Stimulated activated CD8-positive, alpha-beta memory T cell treated with anti-CD3 and anti-CD28 coated beads, Interleukin-4, amount 100 ng/mL, for 1 hour (primary cell): ENCODE data around the gene ITPRID1.
"Not testable (repeated sequence)": the region's sequence is repeated elsewhere in the genome, so short reads cannot be mapped to it uniquely, and the experiment has no call there.

Source experiments
- DNase-seq, 2 donors: peaks; one replicate each; pipeline ENCODE4 v3.0.0-alpha.2; 2020; ENCODE audit warnings: low read depth in 2 of 2, low spot score in 1 of 2

Gene ITPRID1

DNA sequence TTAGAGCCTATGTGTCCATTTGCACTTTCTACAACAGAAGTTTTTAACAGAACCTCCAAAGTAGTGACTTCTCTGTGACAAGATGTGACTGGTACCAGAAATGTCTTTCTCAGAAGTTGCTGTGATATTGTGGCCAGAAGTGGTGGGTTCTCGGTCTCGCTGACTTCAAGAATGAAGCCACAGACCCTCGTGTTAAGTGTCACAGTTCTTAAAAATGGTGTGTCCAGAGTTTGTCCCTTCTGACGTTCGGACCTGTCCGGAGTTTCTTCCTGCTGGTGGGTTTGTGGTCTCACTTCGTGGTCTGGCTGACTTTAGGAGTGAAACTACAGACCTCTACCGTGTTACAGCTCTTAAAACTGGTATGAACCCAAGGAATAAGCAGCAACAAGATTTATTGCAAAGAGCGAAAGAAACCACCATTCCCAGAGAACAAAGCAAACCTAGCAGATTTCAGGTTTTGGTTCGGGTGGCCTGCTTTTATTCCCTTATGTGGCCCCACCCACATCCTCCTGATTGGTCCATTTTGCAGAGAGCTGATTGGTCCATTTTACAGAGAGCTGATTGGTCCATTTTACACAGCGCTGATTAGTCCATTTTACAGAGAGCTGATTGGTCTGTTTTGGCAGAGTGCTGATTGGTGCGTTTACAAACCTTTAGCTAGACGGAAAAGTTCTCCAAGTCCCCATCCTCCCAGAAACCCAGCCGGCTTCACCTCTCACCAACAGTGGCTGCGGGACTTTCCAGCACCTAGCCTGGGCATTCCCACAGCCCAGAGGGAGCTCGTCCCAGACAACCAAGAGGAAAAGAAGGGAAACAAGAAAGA, 3.0 kb downstream of the ITPRID1 start:
- DNase-seq: no peak

- no peak for DNase-seq
These were observed 3.6 kb downstream of the ITPRID1 start for GRCh38 chr7:31517513-31517912.

- DNase-seq: no peak
These were observed 4.9 kb downstream of the ITPRID1 start for GRCh38 chr7:31518766-31519165.

- no peak for DNase-seq
These were observed 7.6 kb downstream of the ITPRID1 start for GRCh38 chr7:31521336-31522010.

- no peak for DNase-seq
These were observed 13.0 kb downstream of the ITPRID1 start for GRCh38 chr7:31526864-31527263.

- DNase-seq: no peak
These were observed 15.2 kb downstream of the ITPRID1 start for GRCh38 chr7:31529103-31529502.

DNA sequence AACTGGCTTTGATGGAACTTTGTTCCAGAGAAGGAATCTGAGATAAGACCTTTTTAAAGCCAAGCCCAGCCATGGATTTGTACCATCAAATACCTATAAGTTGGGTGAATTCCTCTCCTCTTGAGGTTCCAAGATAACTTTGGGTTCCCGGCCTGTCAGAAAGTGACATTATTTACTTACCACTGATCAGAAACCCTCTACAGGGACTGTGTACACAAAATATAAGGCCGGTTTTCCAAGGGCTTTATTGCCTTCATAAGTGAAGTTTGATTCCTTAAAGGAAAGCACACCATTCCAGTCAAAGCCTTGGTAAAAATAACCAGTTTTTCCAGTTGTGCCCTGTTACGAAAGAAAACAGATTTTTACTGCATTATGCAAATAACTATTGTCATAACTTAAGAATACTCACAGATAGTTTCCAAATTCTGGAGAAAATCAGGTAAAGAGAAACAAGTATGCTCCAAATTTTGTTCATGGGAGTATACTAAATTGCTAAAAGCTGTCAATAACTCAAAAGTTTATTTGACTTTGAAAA, 26.8 kb downstream of the ITPRID1 start:
- not testable (repeated sequence) for DNase-seq

DNA sequence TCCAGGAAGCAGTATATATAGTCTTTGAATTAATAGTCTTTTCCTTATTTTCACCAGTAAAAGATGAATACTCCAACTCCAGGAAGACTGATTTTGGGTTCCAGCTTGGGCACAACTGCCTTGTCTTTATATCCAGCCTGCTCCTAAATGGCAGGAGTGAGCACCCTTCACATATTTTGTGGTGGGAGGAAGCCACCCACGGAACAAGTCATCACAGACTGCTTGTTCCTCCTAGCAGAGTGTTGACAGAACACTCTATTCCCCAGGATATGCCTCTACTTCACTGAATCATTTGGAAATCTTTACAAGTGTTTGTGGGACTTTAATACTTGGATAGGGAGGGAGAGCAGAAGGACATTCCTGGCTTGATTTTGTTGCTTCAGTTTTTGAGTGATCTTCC, 31.7 kb downstream of the ITPRID1 start:
- DNase-seq: no peak

DNA sequence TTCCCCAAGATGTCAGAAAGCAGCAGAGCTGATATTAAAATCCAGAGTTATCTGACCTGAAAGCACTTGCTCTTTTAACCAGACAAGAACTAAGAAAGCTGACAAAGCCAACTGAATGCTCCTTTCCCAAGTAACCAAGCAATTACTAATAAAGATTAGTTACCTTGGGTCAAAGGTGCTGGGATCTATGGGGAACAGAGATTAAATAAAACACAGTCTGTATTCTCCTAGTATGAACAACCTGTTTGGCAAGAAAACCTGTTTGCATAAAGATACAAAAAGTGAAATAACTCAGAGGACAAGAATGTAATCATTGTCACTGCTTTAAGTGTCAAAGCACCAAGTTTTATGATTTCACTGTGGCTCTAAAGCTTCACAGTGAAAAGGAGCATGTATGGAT, 35.7 kb downstream of the ITPRID1 start:
- DNase-seq: no peak

DNA sequence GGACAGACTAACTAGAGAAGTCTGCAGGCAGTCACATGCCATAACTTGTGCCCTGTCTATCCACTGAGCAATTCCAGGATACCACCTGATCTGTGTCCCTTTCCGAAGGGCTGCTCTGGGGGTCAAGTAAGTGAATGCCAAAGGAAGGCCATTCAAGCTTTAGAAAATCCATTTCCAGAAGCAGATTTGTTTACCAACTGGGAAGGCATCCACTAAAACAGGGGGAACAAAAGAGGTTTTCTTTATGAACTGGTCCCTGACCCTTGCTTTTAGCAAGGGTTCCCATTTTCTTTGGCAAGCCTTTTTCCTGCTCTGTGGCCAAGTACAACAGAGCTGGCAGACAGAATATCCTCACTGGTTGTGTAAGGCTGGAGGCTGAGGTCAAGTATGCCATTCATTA, 36.5 kb downstream of the ITPRID1 start:
- no peak for DNase-seq

DNA sequence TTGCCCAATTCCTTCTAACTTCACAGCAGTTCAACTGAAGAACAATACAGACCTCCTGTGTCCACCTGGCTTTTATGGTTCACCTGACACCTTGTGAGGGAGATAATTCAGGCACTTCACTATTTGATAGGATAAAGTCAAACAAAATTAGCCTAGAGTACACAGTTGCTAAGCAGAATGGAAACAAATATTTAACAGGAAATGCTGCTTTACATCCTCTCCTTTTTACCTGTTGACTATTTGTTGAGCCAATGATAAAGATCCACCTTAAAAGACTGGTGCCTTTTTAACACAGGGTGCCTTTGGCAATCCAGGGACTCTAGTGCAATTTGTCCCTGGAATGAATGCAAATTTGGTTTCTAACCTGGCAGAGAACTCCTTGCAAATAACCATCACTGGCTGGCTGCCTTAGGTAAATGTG, 39.8 kb downstream of the ITPRID1 start:
- no peak for DNase-seq

GRCh38 chr7:31562002-31562401, 48.1 kb downstream of the ITPRID1 start:
- DNase-seq: no peak

DNA sequence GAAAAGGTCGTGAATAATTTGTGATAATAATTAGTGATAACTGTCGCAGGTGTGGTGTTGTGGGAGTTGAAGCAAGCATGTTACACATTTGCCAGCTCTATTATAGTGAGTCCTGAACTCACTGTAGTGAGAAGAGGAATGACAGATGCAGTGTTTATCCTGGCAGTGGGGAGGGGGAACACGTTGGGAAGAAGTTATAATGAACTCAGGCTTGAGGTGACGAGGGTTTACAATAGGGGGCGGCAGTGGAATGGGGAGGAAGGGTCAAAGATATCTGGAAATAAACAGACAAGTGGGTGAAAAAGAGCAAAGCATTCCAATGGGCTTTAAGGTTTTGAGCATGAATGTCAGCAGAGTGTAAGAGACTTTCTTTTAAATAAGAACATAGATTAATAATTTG, 49.6 kb downstream of the ITPRID1 start:
- no peak for DNase-seq

GRCh38 chr7:31563951-31564350, 50.1 kb downstream of the ITPRID1 start:
- no peak for DNase-seq

- DNase-seq: no peak
These were observed 50.8 kb downstream of the ITPRID1 start for GRCh38 chr7:31564661-31565060.

DNA sequence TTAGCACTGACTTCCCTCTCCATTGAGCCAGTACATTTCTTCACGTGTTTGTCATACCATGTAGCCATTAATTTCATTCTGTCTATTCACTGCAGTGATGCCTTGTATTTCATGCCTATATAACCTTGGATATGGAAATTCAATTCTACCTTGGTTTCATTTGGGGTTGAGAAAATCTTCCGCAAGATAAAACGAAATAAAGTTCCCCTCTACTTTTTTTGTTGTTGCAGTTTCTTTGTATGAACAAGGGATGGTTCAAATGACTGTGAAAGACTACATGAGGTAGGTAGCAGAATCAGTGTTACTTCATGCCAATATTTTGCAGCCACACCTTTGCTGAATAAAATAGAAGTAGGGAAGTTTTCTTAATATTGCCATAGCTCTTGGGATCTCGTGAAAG, 55.6 kb downstream of the ITPRID1 start:
- DNase-seq: no peak

GRCh38 chr7:31583526-31583925, 69.6 kb downstream of the ITPRID1 start:
- no peak for DNase-seq

GRCh38 chr7:31583942-31584341, 70.1 kb downstream of the ITPRID1 start:
- DNase-seq: no peak

DNA sequence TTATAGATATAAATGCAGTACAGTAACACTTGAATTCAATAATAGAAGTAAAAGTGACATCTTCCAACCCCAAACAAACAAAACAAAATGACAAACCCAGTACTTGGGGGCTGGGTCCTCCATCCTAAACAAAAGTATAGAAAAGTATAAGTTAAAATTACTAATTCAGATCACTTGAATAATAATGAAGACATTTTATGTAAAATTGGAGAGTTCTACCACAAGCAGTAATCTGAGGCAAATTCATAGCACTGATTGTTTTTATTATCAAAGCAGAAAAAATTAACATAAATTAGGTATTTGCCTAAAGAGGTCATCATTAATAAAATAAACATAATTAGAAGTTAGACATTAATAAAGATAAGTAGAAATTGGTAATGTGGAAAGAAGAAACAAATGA, 81.5 kb downstream of the ITPRID1 start:
- no peak for DNase-seq

DNA sequence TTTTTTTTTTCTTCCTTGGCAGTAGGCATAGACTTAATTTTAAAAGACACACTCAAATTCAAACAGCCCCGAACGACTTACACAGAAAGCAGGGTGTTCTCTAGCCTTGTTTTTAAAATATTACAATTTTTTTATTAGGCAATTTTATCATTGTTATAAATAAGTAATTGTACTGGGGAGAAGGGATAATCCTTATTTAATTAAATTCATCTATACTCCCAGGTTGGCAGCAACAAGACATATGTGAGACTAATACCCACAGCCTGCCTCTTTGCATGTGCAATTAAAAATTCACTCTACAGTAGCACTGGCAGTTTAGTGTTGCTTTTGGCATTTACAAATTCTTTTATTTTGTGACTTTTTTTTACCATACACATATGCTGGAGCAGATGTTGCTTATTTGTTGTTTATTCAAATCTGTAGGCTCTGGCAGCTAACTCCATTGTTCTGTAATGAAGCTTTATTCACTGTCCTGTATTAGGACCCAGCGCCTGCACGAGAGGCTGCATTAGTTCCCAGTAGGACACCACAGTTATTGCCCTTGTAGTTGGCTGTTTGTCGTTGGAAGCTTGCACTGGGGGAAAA, 88.2 kb downstream of the ITPRID1 start:
- DNase-seq: no peak

DNA sequence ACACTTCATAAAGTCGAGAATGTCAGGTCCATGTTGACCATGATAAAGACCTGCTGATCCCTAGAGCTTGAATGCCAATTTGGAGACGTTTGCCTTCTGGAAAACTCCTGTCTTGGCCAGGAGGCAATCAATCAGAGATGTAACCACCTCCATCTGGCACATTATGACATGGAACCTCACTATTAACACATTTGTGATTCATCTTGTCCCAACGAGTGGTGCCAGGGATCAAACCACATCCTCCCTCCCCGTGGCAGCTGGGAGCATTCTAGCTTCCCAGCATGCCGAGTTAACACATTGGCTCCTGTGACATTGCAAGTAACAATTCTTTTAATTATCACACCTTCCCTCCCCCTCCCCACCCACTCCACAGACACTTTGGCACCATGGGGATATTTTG, 89.2 kb downstream of the ITPRID1 start:
- no peak for DNase-seq

- no peak for DNase-seq
These were observed 99.7 kb downstream of the ITPRID1 start for GRCh38 chr7:31613604-31614003.
